Stimulated activated CD4-positive, alpha-beta T cell treated with anti-CD3 and anti-CD28 coated beads, Interleukin-1b, Interleukin-23, amount 100 ng/mL, for 4 hours (primary cell): Measurements from ENCODE around the gene ALDH16A1.
A peak's percentile ranks its signal among the peaks of the same experiment; 100 is the strongest.

Source experiments
- DNase-seq, 2 donors: peaks; one replicate each; pipeline ENCODE4 v3.0.0-alpha.2; 2020; ENCODE audit warnings: low read depth in 2 of 2

Gene ALDH16A1

GRCh38 chr19:49512970-49513745 lies 60.1 kb downstream of the ALDH16A1 start:
- peak in 1 of 2 donors; percentile 42 for DNase-seq

DNA sequence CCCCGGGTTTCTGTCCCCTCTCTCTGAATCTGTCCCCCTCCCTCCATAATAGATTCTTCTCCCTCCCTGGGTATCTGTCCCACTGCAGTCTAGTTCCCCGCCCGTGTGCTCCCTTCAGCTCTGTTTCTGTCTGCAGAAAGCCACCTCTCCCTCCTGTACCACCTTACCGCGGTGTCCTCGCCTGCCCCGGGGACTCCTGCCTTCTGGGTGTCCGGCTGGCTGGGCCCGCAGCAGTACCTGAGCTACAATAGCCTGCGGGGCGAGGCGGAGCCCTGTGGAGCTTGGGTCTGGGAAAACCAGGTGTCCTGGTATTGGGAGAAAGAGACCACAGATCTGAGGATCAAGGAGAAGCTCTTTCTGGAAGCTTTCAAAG lies 60.7 kb downstream of the ALDH16A1 start:
- no peak for DNase-seq

DNA sequence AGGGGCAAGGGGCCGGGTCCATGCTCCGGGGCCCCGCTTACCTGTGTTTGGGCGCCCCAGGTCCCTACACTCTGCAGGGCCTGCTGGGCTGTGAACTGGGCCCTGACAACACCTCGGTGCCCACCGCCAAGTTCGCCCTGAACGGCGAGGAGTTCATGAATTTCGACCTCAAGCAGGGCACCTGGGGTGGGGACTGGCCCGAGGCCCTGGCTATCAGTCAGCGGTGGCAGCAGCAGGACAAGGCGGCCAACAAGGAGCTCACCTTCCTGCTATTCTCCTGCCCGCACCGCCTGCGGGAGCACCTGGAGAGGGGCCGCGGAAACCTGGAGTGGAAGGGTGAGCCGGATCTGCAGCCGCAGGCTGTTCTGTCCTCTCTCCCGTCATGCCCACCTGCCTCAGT lies 61.1 kb downstream of the ALDH16A1 start:
- DNase-seq: no peak

DNA sequence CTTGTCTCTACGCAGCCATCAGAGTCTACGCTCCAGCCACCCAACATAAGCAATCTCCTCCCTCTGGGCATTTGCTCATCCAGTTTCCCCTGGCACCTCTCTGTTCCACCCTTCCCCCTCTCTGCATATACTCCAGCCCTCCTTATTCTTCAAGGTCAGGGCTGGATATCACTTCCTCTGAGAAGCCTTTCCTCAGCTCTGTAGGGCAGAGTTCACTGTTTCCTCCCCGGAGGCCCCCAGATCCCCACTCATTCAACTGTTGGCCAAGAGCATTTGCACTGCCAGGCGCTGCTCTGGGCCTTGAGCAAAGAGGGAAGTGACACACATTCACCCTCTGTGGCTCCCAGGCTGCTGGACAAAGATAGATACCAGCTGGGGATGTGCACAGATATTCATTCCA lies 62.7 kb downstream of the ALDH16A1 start:
- DNase-seq: no peak

DNA sequence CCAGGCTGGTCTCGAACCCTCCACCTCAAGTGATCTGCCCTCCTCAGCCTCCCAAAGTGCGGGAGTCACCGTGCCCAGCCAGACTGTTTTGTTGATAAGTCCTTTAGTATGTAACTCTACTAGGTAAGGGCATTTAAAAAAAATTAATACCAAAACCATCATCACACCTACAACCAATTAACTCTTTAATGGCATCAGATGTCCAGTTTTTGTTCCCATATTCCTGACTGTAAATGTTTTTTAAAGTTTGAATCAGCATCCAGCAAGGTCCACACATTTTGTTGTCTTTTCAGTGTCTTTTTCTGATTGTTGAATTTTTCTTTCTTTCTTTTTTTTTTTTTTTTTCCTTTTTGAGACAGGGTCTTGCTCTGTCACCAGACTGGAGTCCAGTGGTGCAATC lies 65.0 kb downstream of the ALDH16A1 start:
- DNase-seq: no peak
